C4-2B (cell line): ENCODE results near the gene BCKDK.

ENCODE experiments used
- ZFX ChIP-seq: fragments of 450-650 bp; IDR thresholded peaks from 2 replicates; pipeline ENCODE4 v1.6.1; 2017
- TF ChIP-seq, protein P1 (sequence below): fragments of 450-650 bp; conservative IDR thresholded peaks from 2 replicates; pipeline ENCODE4 v1.5.1; 2017; ENCODE audit warnings: mild to moderate bottlenecking

DNA sequence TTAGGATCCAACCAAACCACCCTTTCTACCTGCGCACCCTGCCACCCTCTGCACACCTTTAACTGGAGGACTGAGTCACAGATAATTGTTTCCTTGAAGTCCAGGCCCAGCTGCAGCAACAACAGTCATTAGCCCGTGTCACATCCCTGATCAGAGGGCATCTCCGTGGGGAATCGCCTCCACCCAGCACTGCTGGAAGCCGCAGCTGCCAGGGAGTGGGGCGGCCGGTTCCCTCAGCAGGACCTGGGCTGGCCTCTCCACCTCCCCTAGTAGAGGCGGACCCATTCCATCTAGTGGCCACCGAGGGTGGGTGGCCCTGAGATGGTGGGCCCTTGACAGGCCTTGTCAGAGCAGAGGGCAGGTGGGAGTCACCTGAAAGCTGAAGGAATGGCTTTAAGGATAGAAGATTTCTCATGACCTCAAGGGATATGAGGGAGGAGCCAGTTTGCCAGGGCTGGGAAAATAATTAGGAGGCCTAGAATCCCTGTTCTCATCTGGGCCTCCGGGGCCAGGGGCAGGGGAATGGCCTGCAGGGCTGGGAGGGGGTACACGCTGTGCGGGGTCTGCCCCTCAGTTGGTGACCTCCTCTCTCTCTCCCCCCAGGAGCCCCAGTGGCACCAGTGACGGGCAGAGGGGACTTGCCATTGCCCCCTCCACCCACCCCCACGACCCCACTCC lies 25.7 kb upstream of the BCKDK start:
- TF ChIP-seq, protein P1, sequence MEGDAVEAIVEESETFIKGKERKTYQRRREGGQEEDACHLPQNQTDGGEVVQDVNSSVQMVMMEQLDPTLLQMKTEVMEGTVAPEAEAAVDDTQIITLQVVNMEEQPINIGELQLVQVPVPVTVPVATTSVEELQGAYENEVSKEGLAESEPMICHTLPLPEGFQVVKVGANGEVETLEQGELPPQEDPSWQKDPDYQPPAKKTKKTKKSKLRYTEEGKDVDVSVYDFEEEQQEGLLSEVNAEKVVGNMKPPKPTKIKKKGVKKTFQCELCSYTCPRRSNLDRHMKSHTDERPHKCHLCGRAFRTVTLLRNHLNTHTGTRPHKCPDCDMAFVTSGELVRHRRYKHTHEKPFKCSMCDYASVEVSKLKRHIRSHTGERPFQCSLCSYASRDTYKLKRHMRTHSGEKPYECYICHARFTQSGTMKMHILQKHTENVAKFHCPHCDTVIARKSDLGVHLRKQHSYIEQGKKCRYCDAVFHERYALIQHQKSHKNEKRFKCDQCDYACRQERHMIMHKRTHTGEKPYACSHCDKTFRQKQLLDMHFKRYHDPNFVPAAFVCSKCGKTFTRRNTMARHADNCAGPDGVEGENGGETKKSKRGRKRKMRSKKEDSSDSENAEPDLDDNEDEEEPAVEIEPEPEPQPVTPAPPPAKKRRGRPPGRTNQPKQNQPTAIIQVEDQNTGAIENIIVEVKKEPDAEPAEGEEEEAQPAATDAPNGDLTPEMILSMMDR = no peak
- no peak for TF ChIP-seq ZFX
